Stimulated activated CD4-positive, alpha-beta T cell treated with anti-CD3 and anti-CD28 coated beads, Interleukin-15, amount 100 ng/mL, for 1 hour (primary cell): Measurements from ENCODE around the gene TCF23.
"Not testable (repeated sequence)": the region's sequence is repeated elsewhere in the genome, so short reads cannot be mapped to it uniquely, and the experiment has no call there.

Experiments used
- DNase-seq, 2 donors: peaks; one replicate each; pipeline ENCODE4 v3.0.0-alpha.2; 2020; ENCODE audit warnings: low read depth in 1 of 2, low spot score in 1 of 2

The TCF23 gene

DNA sequence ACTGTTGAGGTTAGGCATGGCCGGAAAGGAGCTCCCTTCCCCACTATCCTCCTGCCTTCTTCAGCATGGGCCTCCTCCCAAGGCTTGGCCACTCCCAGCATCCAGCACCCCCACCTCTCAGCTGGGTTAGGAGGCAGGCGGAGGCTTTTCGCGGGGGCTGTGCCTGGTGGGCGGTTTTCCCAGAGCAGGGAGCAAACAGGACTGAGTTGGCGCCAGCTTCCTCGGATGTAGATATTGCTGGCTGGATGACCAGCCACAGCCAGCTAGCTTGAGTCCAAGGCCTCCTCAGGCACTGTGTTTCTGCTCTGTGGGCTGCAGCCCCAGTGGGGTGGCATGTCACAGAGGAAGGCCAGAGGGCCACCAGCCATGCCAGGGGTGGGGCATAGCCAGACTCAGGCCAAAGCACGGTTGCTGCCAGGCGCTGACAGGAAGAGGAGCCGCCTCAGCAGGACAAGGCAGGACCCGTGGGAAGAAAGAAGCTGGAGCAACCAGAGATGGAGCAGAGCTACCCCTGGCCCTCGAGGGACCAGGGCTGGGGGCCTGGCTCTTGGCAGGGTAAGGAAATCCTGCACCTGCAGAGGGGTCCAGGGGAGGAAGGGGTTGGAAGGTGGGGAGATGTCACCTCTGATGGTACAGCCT lies at the start of gene TCF23:
TCF23 (plus strand) TSS at position 204 of the 639 bp plus-strand sequence; CDS start at position 334, 130 bp downstream.
- DNase-seq = no peak

DNA sequence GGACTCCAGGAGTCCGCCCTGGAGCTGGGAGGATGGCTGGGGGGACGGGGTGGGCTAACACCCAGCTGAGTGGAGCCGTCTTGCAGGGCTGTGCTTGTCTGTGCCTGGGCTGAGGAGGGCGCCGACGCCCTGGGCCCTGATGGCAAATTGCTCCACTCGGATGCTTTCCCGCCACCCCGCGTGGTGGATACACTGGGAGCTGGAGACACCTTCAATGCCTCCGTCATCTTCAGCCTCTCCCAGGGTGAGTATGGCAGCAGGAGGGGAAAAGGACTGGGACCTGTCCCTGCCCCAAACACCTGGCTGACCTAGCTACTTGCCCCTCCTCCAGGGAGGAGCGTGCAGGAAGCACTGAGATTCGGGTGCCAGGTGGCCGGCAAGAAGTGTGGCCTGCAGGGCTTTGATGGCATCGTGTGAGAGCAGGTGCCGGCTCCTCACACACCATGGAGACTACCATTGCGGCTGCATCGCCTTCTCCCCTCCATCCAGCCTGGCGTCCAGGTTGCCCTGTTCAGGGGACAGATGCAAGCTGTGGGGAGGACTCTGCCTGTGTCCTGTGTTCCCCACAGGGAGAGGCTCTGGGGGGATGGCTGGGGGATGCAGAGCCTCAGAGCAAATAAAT lies 49.4 kb upstream of the TCF23 start:
- DNase-seq = no peak

DNA sequence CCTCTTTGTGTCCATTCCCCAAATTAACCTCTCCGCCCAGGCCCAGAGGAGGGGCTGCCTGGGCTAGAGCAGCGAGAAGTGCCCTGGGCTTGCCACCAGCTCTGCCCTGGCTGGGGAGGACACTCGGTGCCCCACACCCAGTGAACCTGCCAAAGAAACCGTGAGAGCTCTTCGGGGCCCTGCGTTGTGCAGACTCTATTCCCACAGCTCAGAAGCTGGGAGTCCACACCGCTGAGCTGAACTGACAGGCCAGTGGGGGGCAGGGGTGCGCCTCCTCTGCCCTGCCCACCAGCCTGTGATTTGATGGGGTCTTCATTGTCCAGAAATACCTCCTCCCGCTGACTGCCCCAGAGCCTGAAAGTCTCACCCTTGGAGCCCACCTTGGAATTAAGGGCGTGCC lies 48.8 kb upstream of the TCF23 start:
- DNase-seq = no peak

GRCh38 chr2:27102329-27102728 lies 46.5 kb upstream of the TCF23 start:
- no peak for DNase-seq

GRCh38 chr2:27105981-27106380 lies 42.8 kb upstream of the TCF23 start:
- no peak for DNase-seq

GRCh38 chr2:27108221-27108620 lies 40.6 kb upstream of the TCF23 start:
- no peak for DNase-seq

DNA sequence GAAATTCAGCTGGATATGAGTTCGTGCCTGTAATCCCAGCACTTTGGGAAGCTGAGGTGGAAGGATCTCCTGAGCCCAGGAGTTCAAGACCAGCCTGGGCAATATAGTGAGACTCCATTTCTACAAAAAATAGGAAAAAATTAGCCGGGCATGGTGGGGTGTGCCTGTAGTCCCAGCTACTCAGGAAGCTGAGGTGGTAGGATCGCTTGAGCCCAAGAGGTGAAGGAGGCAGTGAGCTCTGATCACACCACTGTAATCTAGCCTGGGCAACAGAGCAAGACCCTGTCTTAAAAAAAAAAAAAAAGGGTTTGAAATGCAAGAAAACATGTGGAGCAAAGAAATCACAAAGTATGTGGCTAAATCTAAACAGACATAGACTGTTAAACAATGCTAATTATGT lies 39.7 kb upstream of the TCF23 start:
- DNase-seq = no peak

DNA sequence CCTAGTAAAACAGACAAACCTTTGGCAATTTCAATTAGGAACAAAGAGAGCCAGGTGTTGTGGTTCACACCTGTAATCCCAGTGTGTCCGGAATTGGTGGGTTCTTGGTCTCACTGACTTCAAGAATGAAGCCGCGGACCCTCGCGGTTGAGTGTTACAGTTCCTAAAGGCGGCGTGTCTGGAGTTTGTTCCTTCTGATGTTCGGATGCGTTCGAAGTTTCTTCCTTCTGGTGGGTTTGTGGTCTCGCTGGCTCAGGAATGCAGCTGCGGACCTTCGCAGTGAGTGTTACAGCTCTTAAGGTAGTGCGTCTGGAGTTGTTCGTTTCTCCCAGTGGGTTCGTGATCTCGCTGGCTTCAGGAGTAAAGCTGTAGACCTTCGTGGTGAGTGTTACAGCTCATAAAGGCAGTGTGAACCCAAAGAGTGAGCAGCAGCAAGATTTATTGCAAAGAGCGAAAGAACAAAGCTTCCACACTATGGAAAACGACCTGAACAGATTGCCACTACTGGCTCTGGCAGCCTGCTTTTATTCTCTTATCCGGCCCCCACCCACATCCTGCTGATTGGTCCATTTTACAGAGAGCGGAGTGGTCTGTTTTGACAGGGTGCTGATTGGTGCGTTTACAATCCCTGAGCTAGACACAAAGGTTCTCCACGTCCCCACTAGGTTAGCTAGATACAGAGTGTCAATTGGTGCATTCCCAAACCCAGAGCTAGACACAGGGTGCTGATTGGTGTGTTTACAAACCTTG lies 38.0 kb upstream of the TCF23 start:
- DNase-seq = not testable (repeated sequence)

DNA sequence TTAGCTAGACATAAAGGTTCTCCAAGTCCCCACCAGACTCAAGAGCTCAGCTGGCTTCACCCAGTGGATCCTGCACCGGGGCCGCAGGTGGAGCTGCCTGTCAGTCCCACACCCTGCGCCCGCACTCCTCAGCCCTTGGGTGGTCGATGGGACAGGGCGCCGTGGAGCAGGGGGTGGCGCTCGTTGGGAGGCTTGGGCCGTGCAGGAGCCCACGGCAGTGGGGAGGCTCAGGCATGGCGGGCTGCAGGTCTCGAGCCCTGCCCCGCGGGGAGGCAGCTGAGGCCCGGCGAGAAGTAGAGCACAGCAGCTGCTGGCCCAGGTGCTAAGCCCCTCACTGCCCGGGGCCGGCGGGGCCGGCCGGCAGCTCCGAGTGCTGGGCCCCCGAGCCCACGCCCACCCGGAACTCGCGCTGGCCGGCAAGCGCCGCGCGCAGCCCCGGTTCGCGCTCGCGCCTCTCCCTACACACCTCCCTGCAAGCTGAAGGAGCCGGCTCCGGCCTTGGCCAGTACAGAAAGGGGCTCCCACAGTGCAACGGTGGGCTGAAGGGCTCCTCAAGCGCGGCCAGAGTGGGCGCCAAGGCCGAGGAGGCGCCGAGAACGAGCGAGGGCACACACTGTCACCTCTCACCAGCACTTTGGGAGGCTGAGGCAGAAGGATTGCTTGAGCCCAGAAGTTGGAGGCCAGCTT lies 37.3 kb upstream of the TCF23 start:
- not testable (repeated sequence) for DNase-seq

- no peak for DNase-seq
Measured at GRCh38 chr2:27115519-27115918, 33.3 kb upstream of the TCF23 start.

GRCh38 chr2:27117995-27118524 lies 30.7 kb upstream of the TCF23 start:
- DNase-seq = no peak

- no peak for DNase-seq
Measured at GRCh38 chr2:27118525-27119329, 30.1 kb upstream of the TCF23 start, which contains the start of gene CGREF1. CGREF1 (minus strand) TSS chr2:27119128; CDS start chr2:27104366, 14,762 bp downstream.

- not testable (repeated sequence) for DNase-seq
Measured at GRCh38 chr2:27119330-27119670, 29.5 kb upstream of the TCF23 start.

- DNase-seq = no peak
Measured at GRCh38 chr2:27121906-27122305, 26.9 kb upstream of the TCF23 start.

DNA sequence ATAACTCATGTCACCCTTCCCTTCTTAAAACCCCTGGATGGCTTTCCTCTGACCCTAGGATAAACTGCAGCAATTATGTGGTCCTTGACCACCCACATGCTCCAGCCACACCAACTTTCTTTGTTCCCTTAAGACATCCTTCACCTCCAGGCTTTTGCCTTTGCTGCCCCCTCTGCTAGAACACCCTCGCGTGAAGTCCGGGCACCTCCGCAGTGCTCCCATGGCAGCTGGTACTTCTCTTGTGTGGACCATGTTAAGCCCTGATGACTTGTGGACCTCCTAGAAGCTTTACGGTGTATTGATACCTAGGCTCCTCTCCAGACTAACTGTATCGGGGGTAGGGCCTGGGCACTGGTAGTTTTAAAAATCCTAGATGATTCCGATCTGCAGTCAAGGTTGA lies 26.0 kb upstream of the TCF23 start:
- no peak for DNase-seq

- DNase-seq = peak; percentile 30 to 52
Measured at GRCh38 chr2:27123302-27124150, 25.3 kb upstream of the TCF23 start, which contains the start of gene ABHD1. ABHD1 (plus strand) TSS chr2:27123815; CDS start chr2:27123949, 134 bp downstream.

GRCh38 chr2:27125104-27125503 lies 23.7 kb upstream of the TCF23 start:
- no peak for DNase-seq

GRCh38 chr2:27126252-27126710 lies 22.5 kb upstream of the TCF23 start:
- no peak for DNase-seq

DNA sequence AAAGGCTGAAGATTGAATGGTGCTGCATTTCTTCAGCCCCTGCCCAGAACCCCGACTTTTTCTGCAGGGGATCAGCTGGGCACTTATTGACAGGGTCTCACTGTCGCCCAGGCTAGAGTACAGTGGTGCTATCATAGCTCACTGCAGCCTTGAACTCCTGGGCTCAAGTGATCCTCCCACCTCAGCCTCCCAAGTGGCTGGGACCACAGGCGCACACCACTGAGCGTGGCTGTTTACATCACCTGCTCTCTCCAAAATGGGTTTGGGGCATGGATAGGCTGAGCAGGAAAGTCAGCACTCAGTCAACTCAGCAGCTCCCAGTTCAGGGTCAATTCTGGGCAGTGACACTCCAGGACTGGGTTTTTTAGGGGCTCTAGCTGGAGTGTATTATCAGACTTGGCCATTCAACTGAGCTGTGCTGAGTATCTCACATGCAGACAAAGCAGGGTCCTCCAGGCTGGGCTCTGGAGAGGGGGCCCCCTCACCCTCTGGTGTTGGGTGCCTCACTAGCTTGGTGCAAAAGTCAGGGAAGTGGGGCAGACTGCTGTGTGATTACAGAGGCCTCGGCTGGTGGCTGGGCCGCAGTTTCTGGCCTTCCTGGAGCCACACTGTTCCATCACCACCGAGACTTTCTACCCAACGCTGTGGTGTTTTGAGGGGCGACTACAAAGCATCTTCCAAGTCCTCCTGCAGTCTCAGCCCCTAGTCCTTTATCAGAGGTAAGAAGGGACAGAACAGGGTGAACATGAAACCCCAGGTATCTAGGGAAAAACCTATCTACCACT lies 20.7 kb upstream of the TCF23 start:
- DNase-seq = no peak
